Measurements from ENCODE around the gene SREK1IP1. TPM values are rescaled to one million over a fixed set of nuclear protein-coding genes. Genes with fewer than 3 reads are reported as not detected.

Gene SREK1IP1
- total and polyA plus RNA-seq, 2 of the 13 experiments (the other 11 are each of a cell fraction or from before 2014, with no cell fraction given) = 3.1 to 16.5 TPM

DNA sequence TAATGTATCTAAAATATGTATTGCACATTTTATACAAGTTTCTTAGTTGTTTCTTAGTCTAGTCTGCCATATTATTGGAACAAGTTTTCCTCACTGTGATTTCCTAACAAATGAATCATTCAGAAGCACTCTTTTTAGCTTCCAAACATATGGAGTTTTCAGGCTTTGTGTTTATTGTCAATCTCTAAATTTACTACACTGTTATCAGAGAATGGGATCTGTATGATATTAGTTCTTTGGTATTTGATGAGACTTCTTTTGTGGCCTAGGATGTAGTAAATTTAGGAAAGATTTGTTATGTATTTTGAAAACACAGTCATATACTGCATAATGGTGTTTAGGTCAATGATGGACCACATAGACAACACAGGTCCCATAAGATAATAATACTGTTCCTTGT, 25.7 kb downstream of the SREK1IP1 start:
- FAIRE-seq = no peak
- CTCF ChIA-PET (ENCODE audit: low intra/inter-chr PET ratio, low total read pairs) = no interaction called here
- in situ Hi-C loops (cut with HindIII; ENCODE audit: extremely low pct_ligation_motif_present, low pct_unique_long_range_greater_than_20kb) = no loop called here

GRCh38 chr5:64742411-64742810, 26.1 kb downstream of the SREK1IP1 start:
- no peaks in the 10 kb centered on the region for H3K27me3 ChIP-seq (ENCODE audit: control insufficient read depth in 1 of 2, insufficient read depth in 2 of 2, low read length in 2 of 2)
- H3K79me2 ChIP-seq (ENCODE audit: insufficient read depth, low read length) = peaks cover 2% of the 10 kb centered on the region
- POLR2A ChIA-PET = no interaction called here
- H3K9ac ChIP-seq (ENCODE audit: insufficient read depth, low read depth, low read length) = no peak overlapping the region
- CTCF ChIA-PET (ENCODE audit: low intra/inter-chr PET ratio, low total read pairs) = no interaction called here
- 100% methylated on average over 1 of the region's 1 CpG for WGBS (ENCODE audit: low lambda C conversion rate)
- ATAC-seq (no peak), FAIRE-seq (no peak), DNase-seq (ENCODE audit: low spot score) (no peak)
- H3K4me1 ChIP-seq (ENCODE audit: insufficient read depth, low read length) = no peaks in the 10 kb centered on the region
- no peak overlapping the region for H2AFZ ChIP-seq (ENCODE audit: low read length)
- BruUV-seq (replicated peaks) = no TSS peak
- intact Hi-C loops (cut with micrococcal nuclease; ENCODE audit: unreplicated experiment) (no loop called here), in situ Hi-C loops (cut with HindIII; ENCODE audit: extremely low pct_ligation_motif_present, low pct_unique_long_range_greater_than_20kb) (no loop called here)
- H3K36me3 ChIP-seq (replicated peaks in 1 of 2; ENCODE audit: control insufficient read depth in 1 of 2, insufficient read depth in 2 of 2, low read length in 2 of 2) = peaks cover 1 to 30% of the 10 kb centered on the region in 2 experiments; a peak in 3 of 5 replicates
- no peak overlapping the region for H3K4me2 ChIP-seq (ENCODE audit: low read depth, low read length)
- no peaks in the 10 kb centered on the region for H3K9me3 ChIP-seq (ENCODE audit: low read length)
- no peak overlapping the region for H3K4me3 ChIP-seq (replicated peaks in 1 of 3; ENCODE audit: insufficient read depth in 1 of 3, low read depth in 2 of 3, low read length in 3 of 3)
- H3K27ac ChIP-seq (ENCODE audit: extremely low read length, insufficient read depth, low read length) = no peak overlapping the region
- no peaks in the 10 kb centered on the region for H4K20me1 ChIP-seq (ENCODE audit: insufficient read depth, low read length)
- TF ChIP-seq IRF9 (CRISPR knock-in tag; IDR thresholded peaks at IDR 0.05; ENCODE audit: borderline replicate concordance) (no peak), ZNF761 (CRISPR knock-in tag; conservative IDR thresholded peaks at IDR 0.05) (no peak), POLR2A (IDR thresholded peaks at IDR 0.05; ENCODE audit: insufficient read depth in 1 of 2, low read depth in 2 of 2, low read length in 2 of 2) (no peak), SYNCRIP (IDR thresholded peaks at IDR 0.05; ENCODE audit: insufficient read depth, low read depth, low read length) (no peak), NFKBIZ (CRISPR knock-in tag; IDR thresholded peaks at IDR 0.05) (no peak), PHF5A (CRISPR knock-in tag; IDR thresholded peaks at IDR 0.05; ENCODE audit: low read depth, unreplicated experiment) (no peak), E2F5 (CRISPR knock-in tag; conservative IDR thresholded peaks at IDR 0.05) (no peak), RXRB (CRISPR knock-in tag; IDR thresholded peaks at IDR 0.05; ENCODE audit: borderline replicate concordance) (no peak), NFE2 (CRISPR knock-in tag; IDR thresholded peaks at IDR 0.05) (no peak), MTA3 (CRISPR knock-in tag; IDR thresholded peaks at IDR 0.05) (no peak), TEAD2 (CRISPR knock-in tag; IDR thresholded peaks at IDR 0.05) (no peak), ZNF775 (CRISPR knock-in tag; IDR thresholded peaks at IDR 0.05; ENCODE audit: borderline replicate concordance) (no peak)
- TF ChIP-seq, protein P1, sequence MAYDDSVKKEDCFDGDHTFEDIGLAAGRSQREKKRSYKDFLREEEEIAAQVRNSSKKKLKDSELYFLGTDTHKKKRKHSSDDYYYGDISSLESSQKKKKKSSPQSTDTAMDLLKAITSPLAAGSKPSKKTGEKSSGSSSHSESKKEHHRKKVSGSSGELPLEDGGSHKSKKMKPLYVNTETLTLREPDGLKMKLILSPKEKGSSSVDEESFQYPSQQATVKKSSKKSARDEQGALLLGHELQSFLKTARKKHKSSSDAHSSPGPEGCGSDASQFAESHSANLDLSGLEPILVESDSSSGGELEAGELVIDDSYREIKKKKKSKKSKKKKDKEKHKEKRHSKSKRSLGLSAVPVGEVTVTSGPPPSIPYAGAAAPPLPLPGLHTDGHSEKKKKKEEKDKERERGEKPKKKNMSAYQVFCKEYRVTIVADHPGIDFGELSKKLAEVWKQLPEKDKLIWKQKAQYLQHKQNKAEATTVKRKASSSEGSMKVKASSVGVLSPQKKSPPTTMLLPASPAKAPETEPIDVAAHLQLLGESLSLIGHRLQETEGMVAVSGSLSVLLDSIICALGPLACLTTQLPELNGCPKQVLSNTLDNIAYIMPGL (CRISPR knock-in tag; IDR thresholded peaks at IDR 0.05; ENCODE audit: borderline replicate concordance in 1 of 2, low read depth in 1 of 2) = no peak
- TF ChIP-seq, protein P2, sequence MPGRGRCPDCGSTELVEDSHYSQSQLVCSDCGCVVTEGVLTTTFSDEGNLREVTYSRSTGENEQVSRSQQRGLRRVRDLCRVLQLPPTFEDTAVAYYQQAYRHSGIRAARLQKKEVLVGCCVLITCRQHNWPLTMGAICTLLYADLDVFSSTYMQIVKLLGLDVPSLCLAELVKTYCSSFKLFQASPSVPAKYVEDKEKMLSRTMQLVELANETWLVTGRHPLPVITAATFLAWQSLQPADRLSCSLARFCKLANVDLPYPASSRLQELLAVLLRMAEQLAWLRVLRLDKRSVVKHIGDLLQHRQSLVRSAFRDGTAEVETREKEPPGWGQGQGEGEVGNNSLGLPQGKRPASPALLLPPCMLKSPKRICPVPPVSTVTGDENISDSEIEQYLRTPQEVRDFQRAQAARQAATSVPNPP (CRISPR knock-in tag; IDR thresholded peaks at IDR 0.05) = no peak

More for the DNA sequence above, 25.7 kb downstream of the SREK1IP1 start:
- DNase-seq (ENCODE audit: low spot score) (no peak), ATAC-seq (no peak)
- no peaks in the 10 kb centered on the region for H3K9me3 ChIP-seq (ENCODE audit: low read length)
- H3K4me3 ChIP-seq (replicated peaks in 1 of 3; ENCODE audit: insufficient read depth in 1 of 3, low read depth in 2 of 3, low read length in 3 of 3) = no peak overlapping the region
- peaks cover 2% of the 10 kb centered on the region for H3K79me2 ChIP-seq (ENCODE audit: insufficient read depth, low read length)
- no peak overlapping the region for H3K9ac ChIP-seq (ENCODE audit: insufficient read depth, low read depth, low read length)
- H3K27me3 ChIP-seq (ENCODE audit: control insufficient read depth in 1 of 2, insufficient read depth in 2 of 2, low read length in 2 of 2) = no peaks in the 10 kb centered on the region
- no peaks in the 10 kb centered on the region for H3K4me1 ChIP-seq (ENCODE audit: insufficient read depth, low read length)
- H3K27ac ChIP-seq (ENCODE audit: extremely low read length, insufficient read depth, low read length) = no peak overlapping the region
- POLR2A ChIA-PET = no interaction called here
- no peak overlapping the region for H3K4me2 ChIP-seq (ENCODE audit: low read depth, low read length)
- no TSS peak for BruUV-seq (replicated peaks)
- intact Hi-C loops (cut with micrococcal nuclease; ENCODE audit: unreplicated experiment) = no loop called here
- TF ChIP-seq ZNF350 (CRISPR knock-in tag; IDR thresholded peaks at IDR 0.05; ENCODE audit: borderline replicate concordance, low read depth) (no peak), ZNF605 (CRISPR knock-in tag; IDR thresholded peaks at IDR 0.05) (no peak)
- H3K36me3 ChIP-seq (replicated peaks in 1 of 2; ENCODE audit: control insufficient read depth in 1 of 2, insufficient read depth in 2 of 2, low read length in 2 of 2) = peaks cover 1 to 29% of the 10 kb centered on the region in 2 experiments; a peak in 3 of 5 replicates
- no peaks in the 10 kb centered on the region for H4K20me1 ChIP-seq (ENCODE audit: insufficient read depth, low read length)
- H2AFZ ChIP-seq (ENCODE audit: low read length) = no peak overlapping the region
